Naive B cell (primary cell): ENCODE data around the gene CNGA3. TPM values are rescaled to one million over a fixed set of nuclear protein-coding genes. Genes with fewer than 3 reads are reported as not detected.
"Not testable (repeated sequence)": the region's sequence is repeated elsewhere in the genome, so short reads cannot be mapped to it uniquely, and the experiment has no call there.

ENCODE experiments used
- ATAC-seq, 2 donors: fragments of 150-1000 bp; cut with Tn5 transposase; 2 replicates each; pipeline ENCODE4 v1.10.0; 2021; ENCODE audit warnings: low read depth in 2 of 2, mild to moderate bottlenecking in 2 of 2, moderate library complexity in 2 of 2
- DNase-seq: peaks from one replicate; pipeline ENCODE4 v3.0.0; 2022
- H3K27ac Mint-ChIP-seq, 6 donors: one replicate each; pipeline ENCODE4 v1.8.0; 2020 to 2022; ENCODE audit warnings: mild to moderate bottlenecking in 6 of 6, mixed read lengths in 6 of 6, moderate library complexity in 5 of 6, inconsistent platforms in 2 of 6
- H3K27me3 Mint-ChIP-seq, 3 donors: one replicate each; pipeline ENCODE4 v1.8.0; 2021 to 2022; ENCODE audit warnings: mixed read lengths in 3 of 3, mild to moderate bottlenecking in 1 of 3
- H3K36me3 Mint-ChIP-seq, 2 donors: one replicate each; pipeline ENCODE4 v1.8.0; 2020 to 2022; ENCODE audit warnings: mixed read lengths in 2 of 2, inconsistent platforms in 1 of 2, mild to moderate bottlenecking in 1 of 2
- H3K4me1 Mint-ChIP-seq, 3 donors: one replicate each; pipeline ENCODE4 v1.8.0; 2020 to 2022; ENCODE audit warnings: mixed read lengths in 3 of 3, inconsistent platforms in 1 of 3, mild to moderate bottlenecking in 1 of 3, moderate library complexity in 1 of 3
- H3K4me3 Mint-ChIP-seq, 8 donors: one replicate each; pipeline ENCODE4 v1.8.0; 2020 to 2022; ENCODE audit warnings: mild to moderate bottlenecking in 8 of 8, mixed read lengths in 8 of 8, moderate library complexity in 8 of 8, inconsistent platforms in 2 of 8
- H3K9me3 Mint-ChIP-seq, 7 donors: one replicate each; pipeline ENCODE4 v1.8.0; 2020 to 2022; ENCODE audit warnings: mixed read lengths in 7 of 7, mild to moderate bottlenecking in 5 of 7, inconsistent platforms in 2 of 7, moderate library complexity in 1 of 7
- polyA plus RNA-seq, 6 donors: library from polyadenylated mRNA; unstranded; fragments of 300-500 nt; fragmentation: Illumina TruSeq; gene quantifications; one replicate each; pipeline ENCODE4 v1.2.3, GENCODE V29; 2021; ENCODE audit warnings: low read depth in 6 of 6

Gene CNGA3
- polyA plus RNA-seq, 6 donors from 2014 or later, result not detected

DNA sequence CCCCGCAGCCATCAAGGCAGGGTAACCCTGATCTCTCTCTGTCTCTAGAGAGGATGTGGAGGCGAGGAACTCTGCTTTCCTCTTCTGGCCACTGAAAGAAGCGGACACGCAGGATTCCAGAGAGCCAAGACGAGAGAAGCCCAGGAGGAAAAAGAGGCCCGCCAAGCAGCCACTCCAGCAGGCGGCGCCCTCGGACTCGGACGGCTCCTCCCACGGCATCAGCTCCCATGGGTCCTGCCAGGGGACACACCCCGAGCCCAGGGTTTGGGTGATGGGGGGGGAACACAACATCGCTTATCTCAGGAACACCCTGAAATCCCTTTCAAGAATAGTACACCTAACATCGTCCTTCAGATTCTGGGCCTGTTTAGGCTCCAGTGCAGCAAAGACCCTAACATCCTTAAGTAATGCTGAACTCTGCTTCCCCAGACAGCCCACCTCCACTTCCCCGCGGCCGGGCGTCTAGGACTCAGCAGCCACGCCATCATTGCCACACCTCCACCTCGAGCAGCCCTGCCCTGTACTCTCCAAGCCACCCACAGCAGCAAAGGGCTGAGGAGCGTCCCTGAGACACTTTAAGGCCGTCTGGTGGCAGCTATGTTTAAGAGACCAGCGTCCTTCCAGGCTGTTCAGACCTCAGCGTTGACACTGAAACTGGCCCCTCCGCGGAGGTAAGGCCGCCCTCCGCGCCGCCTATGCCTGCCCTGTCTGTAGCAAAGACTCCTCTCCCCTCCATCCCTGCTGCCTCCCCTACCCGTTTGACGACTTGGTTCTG is 34.3 kb upstream of the CNGA3 start:
- peaks cover 0 to 3% (median 0%) of the 10 kb centered on the region in 7 donors for H3K9me3 Mint-ChIP-seq
- no peaks in the 10 kb centered on the region for H3K4me1 Mint-ChIP-seq
- peak overlapping the region in 1 of 6 donors; percentile 86 for H3K27ac Mint-ChIP-seq
- peaks cover 0 to 8% of the 10 kb centered on the region in 2 donors for H3K36me3 Mint-ChIP-seq
- DNase-seq (no peak), ATAC-seq (no peak)
- no peak overlapping the region for H3K4me3 Mint-ChIP-seq
- peaks cover 55 to 68% (median 57%) of the 10 kb centered on the region in 3 donors for H3K27me3 Mint-ChIP-seq

DNA sequence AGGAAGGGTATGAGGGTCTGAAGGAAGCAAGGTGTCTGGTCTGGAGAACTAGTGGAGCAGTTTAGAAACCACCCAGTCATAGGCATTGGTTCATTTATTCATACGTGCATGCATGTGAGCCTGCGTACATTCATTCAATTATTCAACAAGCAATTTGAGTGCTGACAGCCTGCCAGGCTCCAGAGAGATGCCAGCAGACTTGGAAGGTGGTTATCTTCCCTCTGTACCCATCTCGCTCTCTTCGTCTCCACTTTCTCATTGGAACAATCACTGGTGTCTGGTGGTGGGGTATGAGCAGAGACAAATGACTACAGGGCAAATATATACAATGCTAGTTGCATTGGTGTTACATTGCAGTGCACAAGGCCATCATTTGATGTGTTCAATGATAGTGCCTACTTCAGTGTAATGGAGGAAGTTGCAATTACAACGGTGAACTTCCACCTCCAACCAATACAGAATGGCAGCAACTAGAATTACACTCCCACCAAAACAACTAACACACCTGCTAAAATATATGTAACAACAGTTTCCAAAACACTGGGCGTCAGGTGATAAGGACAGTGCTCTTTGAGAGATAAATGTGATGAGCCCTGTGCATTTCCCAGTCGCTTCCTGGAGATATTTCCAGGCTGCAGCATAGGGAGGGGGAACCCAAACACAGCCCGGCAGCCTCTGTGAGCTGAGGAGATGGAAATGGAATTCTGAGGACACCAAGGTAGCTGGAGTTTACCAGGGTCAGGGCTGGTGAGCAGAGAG is 32.6 kb upstream of the CNGA3 start:
- no peak overlapping the region for H3K4me3 Mint-ChIP-seq
- H3K27ac Mint-ChIP-seq, result no peak overlapping the region
- H3K9me3 Mint-ChIP-seq, result peaks cover 0 to 18% (median 3%) of the 10 kb centered on the region in 7 donors
- H3K4me1 Mint-ChIP-seq, result no peaks in the 10 kb centered on the region
- peaks cover 0 to 8% of the 10 kb centered on the region in 2 donors for H3K36me3 Mint-ChIP-seq
- ATAC-seq, result no peak
- peaks cover 50 to 63% (median 63%) of the 10 kb centered on the region in 3 donors for H3K27me3 Mint-ChIP-seq
- no peak for DNase-seq

DNA sequence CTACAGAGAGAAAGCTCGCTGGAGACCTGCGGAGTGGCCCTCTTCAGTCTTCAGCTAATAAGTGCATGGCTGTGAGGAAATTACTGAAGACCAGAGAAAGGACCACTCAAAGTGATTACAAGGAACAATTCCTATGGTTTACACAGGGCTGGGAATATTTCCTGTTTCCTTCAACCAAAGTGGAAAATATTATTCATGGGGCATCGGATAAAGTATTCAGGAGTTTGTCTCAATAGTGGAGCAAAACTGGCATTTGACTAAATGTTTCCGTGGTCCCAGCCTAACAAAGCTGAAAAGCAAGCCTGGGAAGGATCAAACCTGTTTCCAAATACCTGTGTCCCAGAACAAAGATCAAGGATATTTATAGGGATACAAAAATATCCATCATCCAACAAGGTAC is 32.0 kb upstream of the CNGA3 start:
- no peak overlapping the region for H3K4me3 Mint-ChIP-seq
- peaks cover 48 to 62% (median 61%) of the 10 kb centered on the region in 3 donors for H3K27me3 Mint-ChIP-seq
- no peaks in the 10 kb centered on the region for H3K4me1 Mint-ChIP-seq
- ATAC-seq (no peak), DNase-seq (no peak)
- peaks cover 0 to 24% (median 6%) of the 10 kb centered on the region in 7 donors for H3K9me3 Mint-ChIP-seq
- H3K27ac Mint-ChIP-seq, result no peak overlapping the region
- peaks cover 0 to 9% of the 10 kb centered on the region in 2 donors for H3K36me3 Mint-ChIP-seq

DNA sequence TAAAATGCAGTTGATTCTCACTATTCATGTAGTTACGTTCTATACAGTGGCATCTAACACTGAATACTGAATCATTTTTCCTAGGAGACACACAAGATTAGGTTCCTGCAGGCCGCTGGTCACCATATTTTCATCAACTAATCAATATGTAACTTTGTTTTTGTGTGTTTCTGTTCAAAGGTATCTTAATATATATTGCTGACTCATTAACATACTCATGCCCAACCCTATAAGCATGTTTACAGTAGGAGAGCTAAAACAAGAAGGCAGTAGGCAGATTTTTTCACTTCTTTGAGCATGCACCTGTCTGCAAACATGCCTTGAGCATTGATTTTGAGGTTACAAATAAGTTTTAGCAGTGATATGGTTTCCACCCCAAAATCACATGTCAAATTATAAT is 30.3 kb upstream of the CNGA3 start:
- DNase-seq, result no peak
- Mint-ChIP-seq H3K36me3 (peaks cover 8 to 24% of the 10 kb centered on the region in 2 donors), H3K27me3 (peaks cover 35 to 60% (median 44%) of the 10 kb centered on the region in 3 donors), H3K4me1 (no peaks in the 10 kb centered on the region), H3K27ac (no peak overlapping the region), H3K4me3 (no peak overlapping the region), H3K9me3 (peaks cover 11 to 39% (median 22%) of the 10 kb centered on the region in 7 donors)
- no peak for ATAC-seq

DNA sequence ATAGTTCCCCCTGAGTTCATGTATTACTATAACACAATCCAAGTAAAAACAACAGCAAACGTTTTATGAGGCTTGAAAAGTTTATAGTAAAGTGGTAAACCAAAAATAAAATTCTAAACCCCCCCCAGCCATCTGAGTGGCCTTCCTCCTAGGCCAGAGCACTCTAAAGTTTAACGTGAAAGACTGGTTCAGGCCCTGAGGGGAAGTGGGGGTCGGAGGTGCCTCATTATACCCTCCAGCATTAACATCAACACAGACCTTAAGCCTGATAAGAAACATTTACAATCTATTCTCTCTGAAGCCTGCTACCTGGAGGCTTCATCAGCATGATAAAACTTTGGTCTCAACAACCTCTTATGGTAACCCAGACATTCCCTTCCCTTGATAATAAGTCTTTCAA is 29.0 kb upstream of the CNGA3 start:
- no peak for DNase-seq
- Mint-ChIP-seq H3K36me3 (peaks cover 8 to 24% of the 10 kb centered on the region in 2 donors), H3K4me1 (no peaks in the 10 kb centered on the region), H3K27me3 (peaks cover 33 to 55% (median 47%) of the 10 kb centered on the region in 3 donors), H3K9me3 (peaks cover 14 to 49% (median 32%) of the 10 kb centered on the region in 7 donors), H3K27ac (no peak overlapping the region), H3K4me3 (no peak overlapping the region)
- ATAC-seq, result no peak

DNA sequence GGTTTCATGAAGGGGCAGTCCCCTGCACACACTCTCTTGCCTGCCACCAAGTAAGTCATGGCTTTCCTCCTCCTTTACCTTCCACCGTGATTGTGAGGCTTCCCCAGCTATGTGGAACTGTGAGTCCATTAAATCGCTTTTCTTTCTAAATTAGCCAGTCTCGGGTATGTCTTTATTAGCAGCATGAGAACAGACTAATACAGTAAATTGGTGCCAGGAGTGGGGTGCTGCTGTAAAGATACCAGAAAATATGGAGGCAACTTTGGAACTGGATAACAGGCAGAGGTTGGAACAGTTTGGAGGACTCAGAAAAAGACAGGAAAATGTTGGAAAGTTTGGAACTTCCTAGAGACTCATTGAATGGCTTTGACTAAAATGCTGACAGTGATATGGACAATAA is 26.1 kb upstream of the CNGA3 start:
- ATAC-seq, result not testable (repeated sequence)
- H3K27me3 Mint-ChIP-seq, result peaks cover 19 to 54% (median 47%) of the 10 kb centered on the region in 3 donors

DNA sequence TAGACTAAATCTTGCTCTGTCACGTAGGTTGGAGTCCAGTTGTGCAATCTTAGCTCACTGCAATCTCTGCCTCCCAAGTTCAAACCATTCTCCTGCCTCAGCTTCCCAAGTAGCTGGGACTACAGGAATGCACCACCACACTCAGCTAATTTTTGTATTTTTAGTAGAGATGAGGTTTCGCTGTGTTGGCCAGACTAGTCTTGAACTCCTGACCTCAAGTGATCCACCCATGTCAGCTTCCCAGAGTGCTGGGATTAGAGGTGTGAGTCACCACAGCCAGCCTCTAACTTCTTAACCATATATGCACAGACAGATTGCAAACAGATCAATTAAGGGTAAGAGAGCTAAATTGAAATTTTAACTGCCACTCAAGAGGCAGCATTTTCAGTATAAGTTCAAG is 22.1 kb upstream of the CNGA3 start:
- H3K27me3 Mint-ChIP-seq, result peaks cover 5 to 46% (median 31%) of the 10 kb centered on the region in 3 donors
- H3K4me1 Mint-ChIP-seq, result no peaks in the 10 kb centered on the region
- DNase-seq (no peak), ATAC-seq (no peak)
- H3K4me3 Mint-ChIP-seq, result no peak overlapping the region
- H3K9me3 Mint-ChIP-seq, result peaks cover 20 to 62% (median 44%) of the 10 kb centered on the region in 7 donors
- H3K36me3 Mint-ChIP-seq, result peaks cover 8 to 22% of the 10 kb centered on the region in 2 donors
- no peak overlapping the region for H3K27ac Mint-ChIP-seq

More for the DNA sequence above, 26.1 kb upstream of the CNGA3 start:
- H3K27ac Mint-ChIP-seq, DNase-seq, H3K4me3 Mint-ChIP-seq, H3K4me1 Mint-ChIP-seq: not testable (repeated sequence)
- peaks cover 19 to 77% (median 48%) of the 10 kb centered on the region in 7 donors for H3K9me3 Mint-ChIP-seq
- peaks cover 8 to 24% of the 10 kb centered on the region in 2 donors for H3K36me3 Mint-ChIP-seq

DNA sequence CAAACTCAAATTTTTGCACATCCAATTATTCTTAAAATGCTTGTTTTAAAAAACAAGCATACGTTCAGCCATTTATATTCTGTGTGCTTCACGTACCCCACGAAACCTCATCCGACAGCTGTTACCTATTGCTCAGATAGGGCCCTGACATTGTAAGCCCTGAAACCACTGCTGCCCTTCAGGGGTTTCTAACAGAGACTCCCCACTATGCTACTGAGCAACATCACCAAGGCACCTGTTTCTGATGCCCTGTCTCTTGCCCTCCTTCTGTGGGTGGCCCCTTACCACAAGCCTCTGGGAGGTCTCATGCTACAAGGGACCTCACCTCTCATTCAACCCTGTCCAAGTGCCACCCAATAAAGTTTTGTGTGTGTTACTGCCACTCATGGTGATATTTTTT is 18.5 kb upstream of the CNGA3 start:
- H3K27me3 Mint-ChIP-seq, result peaks cover 10 to 51% (median 34%) of the 10 kb centered on the region in 3 donors
- H3K27ac Mint-ChIP-seq, result no peak overlapping the region
- no peak overlapping the region for H3K4me3 Mint-ChIP-seq
- peaks cover 9 to 29% (median 14%) of the 10 kb centered on the region in 7 donors for H3K9me3 Mint-ChIP-seq
- DNase-seq (no peak), ATAC-seq (no peak)
- H3K36me3 Mint-ChIP-seq, result peaks cover 0 to 5% of the 10 kb centered on the region in 2 donors
- no peaks in the 10 kb centered on the region for H3K4me1 Mint-ChIP-seq

DNA sequence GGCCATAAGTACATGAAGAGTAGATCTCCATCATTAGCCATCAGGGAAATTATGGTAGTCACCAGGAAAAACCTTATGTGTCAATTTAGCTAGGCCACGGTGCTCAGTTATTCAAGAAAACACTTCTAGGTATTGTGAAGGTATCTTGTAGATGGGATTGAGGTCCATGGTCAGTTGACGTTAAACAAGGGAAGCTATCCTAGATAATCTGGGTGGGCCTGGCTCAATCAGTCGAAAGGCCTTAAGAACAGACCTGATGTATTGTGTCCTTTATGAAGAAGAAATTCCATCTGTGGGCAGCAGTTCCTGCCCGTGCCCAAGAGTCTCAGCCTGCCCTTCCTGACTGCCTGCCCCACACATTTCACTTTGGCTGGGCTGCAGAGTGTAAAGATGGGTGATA is 16.7 kb upstream of the CNGA3 start:
- ATAC-seq, result no peak
- peaks cover 5 to 46% (median 32%) of the 10 kb centered on the region in 3 donors for H3K27me3 Mint-ChIP-seq
- peaks cover 0 to 5% of the 10 kb centered on the region in 2 donors for H3K36me3 Mint-ChIP-seq
- H3K4me1 Mint-ChIP-seq, result no peaks in the 10 kb centered on the region
- H3K9me3 Mint-ChIP-seq, result peaks cover 0 to 12% (median 4%) of the 10 kb centered on the region in 7 donors
- no peak overlapping the region for H3K27ac Mint-ChIP-seq
- no peak overlapping the region for H3K4me3 Mint-ChIP-seq
- no peak for DNase-seq

DNA sequence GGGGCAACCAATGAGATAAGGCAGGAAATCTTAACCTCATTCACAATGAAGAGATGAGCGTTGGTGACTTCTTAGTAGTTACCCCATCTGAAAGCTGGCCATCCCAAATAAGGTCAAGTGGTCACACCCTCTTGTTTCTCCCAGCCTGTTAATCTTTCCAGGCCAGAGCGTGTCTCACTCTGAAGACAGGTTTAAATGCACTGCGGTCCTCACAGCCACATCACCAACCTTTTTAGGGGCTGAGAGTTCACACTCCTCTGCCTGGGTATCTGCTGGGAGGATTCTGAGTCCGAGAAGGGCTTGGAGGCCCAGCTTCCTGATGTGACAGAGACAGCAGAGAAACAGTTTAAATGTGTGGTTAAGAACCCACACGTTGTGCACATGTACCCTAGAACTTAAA is 13.3 kb upstream of the CNGA3 start:
- H3K4me1 Mint-ChIP-seq, result no peaks in the 10 kb centered on the region
- H3K4me3 Mint-ChIP-seq, result no peak overlapping the region
- no peak overlapping the region for H3K27ac Mint-ChIP-seq
- H3K9me3 Mint-ChIP-seq, result peaks cover 0 to 6% (median 3%) of the 10 kb centered on the region in 7 donors
- H3K36me3 Mint-ChIP-seq, result peaks cover 0 to 3% of the 10 kb centered on the region in 2 donors
- DNase-seq (no peak), ATAC-seq (no peak)
- peaks cover 17 to 42% (median 35%) of the 10 kb centered on the region in 3 donors for H3K27me3 Mint-ChIP-seq

DNA sequence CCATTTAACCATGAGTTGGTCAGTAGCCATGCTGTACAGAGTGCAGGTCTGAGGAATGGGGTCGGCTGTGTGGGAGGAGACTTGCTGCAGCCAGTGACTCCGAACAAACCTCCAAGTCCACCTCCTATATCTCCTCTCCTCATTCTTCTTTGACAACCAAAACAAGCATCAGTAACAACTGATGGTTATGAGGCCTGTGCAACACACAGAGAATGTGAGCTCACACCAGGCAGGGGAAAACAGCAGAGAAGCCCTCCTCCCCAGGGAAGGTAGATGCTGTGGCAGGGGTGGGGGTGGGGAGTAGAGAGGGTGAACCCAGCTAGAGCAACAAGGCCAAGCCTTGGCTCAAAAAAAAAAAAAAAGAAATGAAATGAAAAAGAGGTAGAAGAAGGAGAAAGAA is 12.3 kb upstream of the CNGA3 start:
- H3K27ac Mint-ChIP-seq, result no peak overlapping the region
- no peak overlapping the region for H3K4me3 Mint-ChIP-seq
- ATAC-seq (no peak), DNase-seq (no peak)
- H3K9me3 Mint-ChIP-seq, result peaks cover 0 to 6% (median 3%) of the 10 kb centered on the region in 7 donors
- peaks cover 21 to 39% (median 36%) of the 10 kb centered on the region in 3 donors for H3K27me3 Mint-ChIP-seq
- no peaks in the 10 kb centered on the region for H3K4me1 Mint-ChIP-seq
- no peaks in the 10 kb centered on the region for H3K36me3 Mint-ChIP-seq

DNA sequence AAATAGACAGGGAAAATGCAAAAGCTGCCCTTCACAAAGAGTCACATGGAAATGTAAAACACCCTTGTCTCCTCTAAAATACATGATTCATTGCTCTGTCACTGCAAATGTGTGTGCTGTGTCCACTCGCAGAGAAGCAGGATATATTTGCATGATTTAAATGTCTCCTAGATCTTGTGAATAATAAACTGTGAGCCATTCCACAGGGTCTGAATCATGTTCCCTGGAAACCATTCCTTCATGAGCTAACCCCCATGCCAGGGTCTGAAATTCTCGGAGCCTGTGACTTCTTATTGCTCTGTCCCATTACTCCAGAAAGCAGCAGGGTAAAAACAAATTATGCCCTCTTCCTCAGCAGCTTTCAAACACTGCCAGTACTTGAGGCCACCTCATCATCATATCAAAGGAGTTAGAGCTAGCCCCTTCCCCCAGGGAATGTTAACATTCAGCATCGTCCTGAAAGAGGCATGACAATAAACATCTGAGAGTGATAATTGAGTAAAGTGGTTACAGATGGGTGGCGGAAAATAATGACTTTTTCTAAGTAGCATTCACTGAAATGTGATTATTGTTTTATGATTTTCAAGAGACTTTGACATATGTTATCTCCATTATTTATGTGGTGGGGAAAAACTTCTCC is 11.7 kb upstream of the CNGA3 start:
- Mint-ChIP-seq H3K4me1 (no peaks in the 10 kb centered on the region), H3K9me3 (peaks cover 0 to 7% (median 3%) of the 10 kb centered on the region in 7 donors), H3K27ac (no peak overlapping the region), H3K36me3 (no peaks in the 10 kb centered on the region), H3K27me3 (peaks cover 25 to 42% (median 35%) of the 10 kb centered on the region in 3 donors), H3K4me3 (no peak overlapping the region)
- ATAC-seq (no peak), DNase-seq (no peak)

DNA sequence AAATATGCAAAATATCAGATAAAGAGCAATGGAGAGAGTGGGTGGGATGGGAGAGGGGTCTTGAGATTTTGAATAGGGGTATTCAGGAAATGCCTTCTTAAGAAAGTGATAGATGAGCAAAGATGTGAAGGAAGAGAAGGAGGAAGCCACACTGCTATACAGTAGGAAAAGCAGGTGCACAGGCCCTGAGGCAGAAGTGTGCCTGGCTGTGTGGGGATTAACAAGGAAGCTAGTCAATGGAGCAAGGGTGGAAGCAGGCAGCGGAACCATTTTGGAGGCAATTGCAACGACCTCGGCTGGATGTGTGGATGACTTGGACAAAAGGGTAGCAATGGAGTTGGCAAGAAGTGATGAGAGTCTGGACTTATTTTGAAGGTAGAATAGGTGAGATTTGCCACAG is 11.0 kb upstream of the CNGA3 start:
- H3K36me3 Mint-ChIP-seq, result no peaks in the 10 kb centered on the region
- no peak overlapping the region for H3K4me3 Mint-ChIP-seq
- H3K4me1 Mint-ChIP-seq, result no peaks in the 10 kb centered on the region
- ATAC-seq (no peak), DNase-seq (no peak)
- H3K9me3 Mint-ChIP-seq, result peaks cover 0 to 7% (median 3%) of the 10 kb centered on the region in 7 donors
- H3K27ac Mint-ChIP-seq, result no peak overlapping the region
- peaks cover 27 to 45% (median 32%) of the 10 kb centered on the region in 3 donors for H3K27me3 Mint-ChIP-seq
